ENCODE results near the gene PPM1A.

DNA sequence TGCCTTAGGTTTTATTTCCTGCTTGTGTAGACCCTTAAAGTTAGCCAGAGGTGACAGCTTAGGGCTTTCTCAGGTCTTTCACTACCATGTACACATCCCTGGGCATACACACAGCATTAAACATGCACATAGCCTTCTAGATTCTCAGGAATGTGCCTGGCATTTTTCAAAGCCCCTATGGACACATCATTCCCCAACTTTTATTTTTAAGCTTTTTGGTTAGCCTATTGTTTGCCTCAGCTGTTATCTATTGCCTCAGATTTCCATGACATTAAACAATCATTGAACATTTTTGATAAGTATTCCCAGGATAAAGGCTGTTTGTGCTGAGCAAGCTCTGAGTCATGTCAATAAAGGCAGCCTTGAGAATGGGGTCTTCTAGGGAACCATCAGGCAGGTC lies 15.1 kb upstream of the PPM1A start:
- TF ChIP-seq PATZ1 (CRISPR knock-in tag; IDR thresholded peaks at IDR 0.05; ENCODE audit: borderline replicate concordance), result no peak
- no peak for TF ChIP-seq ZNF70 (CRISPR knock-in tag; IDR thresholded peaks at IDR 0.05)
- TF ChIP-seq SNAI2 (CRISPR knock-in tag; IDR thresholded peaks at IDR 0.05), result no peak
- no peak for TF ChIP-seq TCF4 (CRISPR knock-in tag; IDR thresholded peaks at IDR 0.05; ENCODE audit: borderline replicate concordance)
- no peak for TF ChIP-seq ZFP3 (CRISPR knock-in tag; IDR thresholded peaks at IDR 0.05)
- TF ChIP-seq ZFP30 (CRISPR knock-in tag; IDR thresholded peaks at IDR 0.05), result no peak
- TF ChIP-seq BACH2 (CRISPR knock-in tag; IDR thresholded peaks at IDR 0.05; ENCODE audit: borderline replicate concordance), result no peak
- no peak for TF ChIP-seq ZC3H10 (CRISPR knock-in tag; IDR thresholded peaks at IDR 0.05)

All from SK-N-SH treated with all-trans-retinoic acid at 6 μM for 48 hours (cell line).